Measurements from ENCODE around the gene CHD5. TPM values are rescaled to one million over a fixed set of nuclear protein-coding genes. Genes with fewer than 3 reads are reported as not detected.

CHD5 gene
- total and polyA plus RNA-seq, 4 donors = 9.9 to 51.1 (median 34.4) TPM

GRCh38 chr1:6177681-6178380 is 2.3 kb downstream of the CHD5 start:
- Histone ChIP-seq H3K27me3 (ENCODE audit: control insufficient read depth, insufficient read depth, low read length) (peaks cover 27% of the 10 kb centered on the region), H3K4me3 (ENCODE audit: low read depth, low read length) (no peak overlapping the region), H3K4me1 (ENCODE audit: control insufficient read depth, insufficient read depth, low read length) (peaks cover 30% of the 10 kb centered on the region), H3K36me3 (ENCODE audit: control insufficient read depth, insufficient read depth, low read length) (peaks cover 14% of the 10 kb centered on the region), H3K9me3 (ENCODE audit: control insufficient read depth, insufficient read depth, low read length) (no peaks in the 10 kb centered on the region), H3K27ac (ENCODE audit: low read depth, low read length) (no peak overlapping the region)
- no peak for DNase-seq (ENCODE audit: low read depth in 4 of 6, low spot score in 6 of 6)
- WGBS (ENCODE audit: insufficient coverage) = 76% methylated on average over 17 of the region's 18 CpGs

DNA sequence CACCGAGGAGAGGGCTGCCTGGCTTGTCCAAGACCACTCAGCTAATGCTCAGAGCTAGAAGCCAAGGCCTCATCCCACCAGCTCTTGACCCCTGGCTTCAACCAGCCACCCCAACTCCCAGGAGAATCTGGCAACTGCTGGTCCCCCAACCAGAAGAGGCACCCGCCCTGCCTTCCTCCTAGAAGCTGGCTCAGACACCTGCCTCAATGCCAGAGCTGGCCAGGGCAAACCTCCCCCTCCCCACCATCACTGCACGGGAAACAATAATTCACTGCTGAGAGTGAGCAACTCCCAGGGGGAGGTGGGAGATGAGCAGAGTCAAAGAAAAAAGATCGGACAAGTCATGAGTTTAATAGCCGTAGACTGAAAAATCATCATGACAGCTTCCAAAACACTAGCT is 3.3 kb downstream of the CHD5 start:
- Histone ChIP-seq H3K27me3 (ENCODE audit: control insufficient read depth, insufficient read depth, low read length) (peaks cover 27% of the 10 kb centered on the region), H3K27ac (ENCODE audit: low read depth, low read length) (no peak overlapping the region), H3K4me3 (ENCODE audit: low read depth, low read length) (no peak overlapping the region), H3K4me1 (ENCODE audit: control insufficient read depth, insufficient read depth, low read length) (peaks cover 30% of the 10 kb centered on the region), H3K9me3 (ENCODE audit: control insufficient read depth, insufficient read depth, low read length) (no peaks in the 10 kb centered on the region), H3K36me3 (ENCODE audit: control insufficient read depth, insufficient read depth, low read length) (peaks cover 16% of the 10 kb centered on the region)
- 85% methylated on average over 2 of the region's 5 CpGs for WGBS (ENCODE audit: insufficient coverage)
- DNase-seq (ENCODE audit: low read depth in 4 of 6, low spot score in 6 of 6) = no peak

GRCh38 chr1:6175411-6175828 is 4.7 kb downstream of the CHD5 start:
- Histone ChIP-seq H3K4me3 (ENCODE audit: low read depth, low read length) (no peak overlapping the region), H3K27me3 (ENCODE audit: control insufficient read depth, insufficient read depth, low read length) (peaks cover 15% of the 10 kb centered on the region), H3K27ac (ENCODE audit: low read depth, low read length) (no peak overlapping the region), H3K36me3 (ENCODE audit: control insufficient read depth, insufficient read depth, low read length) (peaks cover 24% of the 10 kb centered on the region), H3K4me1 (ENCODE audit: control insufficient read depth, insufficient read depth, low read length) (peaks cover 27% of the 10 kb centered on the region), H3K9me3 (ENCODE audit: control insufficient read depth, insufficient read depth, low read length) (no peaks in the 10 kb centered on the region)
- no peak for DNase-seq (ENCODE audit: low read depth in 4 of 6, low spot score in 6 of 6)
- WGBS (ENCODE audit: insufficient coverage) = 86% methylated on average over 6 of the region's 6 CpGs

- WGBS (ENCODE audit: insufficient coverage) = 93% methylated on average over 5 of the region's 5 CpGs
- Histone ChIP-seq H3K4me1 (ENCODE audit: control insufficient read depth, insufficient read depth, low read length) (peaks cover 27% of the 10 kb centered on the region), H3K4me3 (ENCODE audit: low read depth, low read length) (no peak overlapping the region), H3K27me3 (ENCODE audit: control insufficient read depth, insufficient read depth, low read length) (peaks cover 15% of the 10 kb centered on the region), H3K9me3 (ENCODE audit: control insufficient read depth, insufficient read depth, low read length) (no peaks in the 10 kb centered on the region), H3K36me3 (ENCODE audit: control insufficient read depth, insufficient read depth, low read length) (peaks cover 27% of the 10 kb centered on the region), H3K27ac (ENCODE audit: low read depth, low read length) (no peak overlapping the region)
- DNase-seq (ENCODE audit: low read depth in 4 of 6, low spot score in 6 of 6) = no peak
Observed at GRCh38 chr1:6174621-6175410, 5.3 kb downstream of the CHD5 start.

DNA sequence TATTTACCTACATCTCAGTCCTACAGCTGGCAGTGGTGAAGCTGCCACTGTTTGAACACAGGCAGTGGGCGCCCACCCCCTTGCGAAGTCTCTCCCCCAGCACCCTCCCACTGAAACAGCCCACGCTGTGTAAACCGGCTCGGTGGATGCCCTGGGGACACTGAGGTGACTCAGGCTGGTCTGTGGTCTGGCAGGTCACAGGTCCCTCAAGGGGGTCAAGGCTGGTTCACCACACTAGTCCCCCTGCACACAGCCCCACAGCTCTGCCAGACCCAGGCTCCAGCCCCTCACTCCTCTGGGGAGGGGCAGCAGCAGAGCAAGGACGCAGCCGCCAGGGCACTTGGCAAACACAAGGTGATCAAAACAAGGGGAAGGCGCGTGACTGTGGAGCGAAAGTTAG is 7.6 kb downstream of the CHD5 start:
- WGBS (ENCODE audit: insufficient coverage) = 90% methylated on average over 10 of the region's 10 CpGs
- no peak overlapping the region for H3K4me3 ChIP-seq (ENCODE audit: low read depth, low read length)
- DNase-seq (ENCODE audit: low read depth in 4 of 6, low spot score in 6 of 6) = no peak
- peaks cover 33% of the 10 kb centered on the region for H3K36me3 ChIP-seq (ENCODE audit: control insufficient read depth, insufficient read depth, low read length)
- no peak overlapping the region for H3K27ac ChIP-seq (ENCODE audit: low read depth, low read length)
- H3K4me1 ChIP-seq (ENCODE audit: control insufficient read depth, insufficient read depth, low read length) = peaks cover 10% of the 10 kb centered on the region
- no peaks in the 10 kb centered on the region for H3K9me3 ChIP-seq (ENCODE audit: control insufficient read depth, insufficient read depth, low read length)
- no peaks in the 10 kb centered on the region for H3K27me3 ChIP-seq (ENCODE audit: control insufficient read depth, insufficient read depth, low read length)

GRCh38 chr1:6171548-6172124 is 8.5 kb downstream of the CHD5 start:
- H3K27ac ChIP-seq (ENCODE audit: low read depth, low read length) = no peak overlapping the region
- 39% methylated on average over 7 of the region's 10 CpGs for WGBS (ENCODE audit: insufficient coverage)
- no peak for DNase-seq (ENCODE audit: low read depth in 4 of 6, low spot score in 6 of 6)

GRCh38 chr1:6170742-6171201 is 9.3 kb downstream of the CHD5 start:
- no peaks in the 10 kb centered on the region for H3K27me3 ChIP-seq (ENCODE audit: control insufficient read depth, insufficient read depth, low read length)
- H3K36me3 ChIP-seq (ENCODE audit: control insufficient read depth, insufficient read depth, low read length) = peaks cover 46% of the 10 kb centered on the region
- 67% methylated on average over 13 of the region's 19 CpGs for WGBS (ENCODE audit: insufficient coverage)
- peaks cover 10% of the 10 kb centered on the region for H3K4me1 ChIP-seq (ENCODE audit: control insufficient read depth, insufficient read depth, low read length)
- no peak overlapping the region for H3K27ac ChIP-seq (ENCODE audit: low read depth, low read length)
- H3K9me3 ChIP-seq (ENCODE audit: control insufficient read depth, insufficient read depth, low read length) = no peaks in the 10 kb centered on the region
- H3K4me3 ChIP-seq (ENCODE audit: low read depth, low read length) = no peak overlapping the region
- no peak for DNase-seq (ENCODE audit: low read depth in 4 of 6, low spot score in 6 of 6)

More at GRCh38 chr1:6171548-6172124, 8.5 kb downstream of the CHD5 start:
- Histone ChIP-seq H3K4me3 (ENCODE audit: low read depth, low read length) (no peak overlapping the region), H3K9me3 (ENCODE audit: control insufficient read depth, insufficient read depth, low read length) (no peaks in the 10 kb centered on the region), H3K36me3 (ENCODE audit: control insufficient read depth, insufficient read depth, low read length) (peaks cover 40% of the 10 kb centered on the region), H3K27me3 (ENCODE audit: control insufficient read depth, insufficient read depth, low read length) (no peaks in the 10 kb centered on the region), H3K4me1 (ENCODE audit: control insufficient read depth, insufficient read depth, low read length) (peaks cover 9% of the 10 kb centered on the region)

GRCh38 chr1:6170116-6170741 is 9.9 kb downstream of the CHD5 start:
- Histone ChIP-seq H3K27ac (ENCODE audit: low read depth, low read length) (no peak overlapping the region), H3K27me3 (ENCODE audit: control insufficient read depth, insufficient read depth, low read length) (no peaks in the 10 kb centered on the region), H3K4me1 (ENCODE audit: control insufficient read depth, insufficient read depth, low read length) (peaks cover 15% of the 10 kb centered on the region), H3K36me3 (ENCODE audit: control insufficient read depth, insufficient read depth, low read length) (peaks cover 51% of the 10 kb centered on the region), H3K4me3 (ENCODE audit: low read depth, low read length) (no peak overlapping the region), H3K9me3 (ENCODE audit: control insufficient read depth, insufficient read depth, low read length) (no peaks in the 10 kb centered on the region)
- WGBS (ENCODE audit: insufficient coverage) = 66% methylated on average over 10 of the region's 16 CpGs
- no peak for DNase-seq (ENCODE audit: low read depth in 4 of 6, low spot score in 6 of 6)

DNA sequence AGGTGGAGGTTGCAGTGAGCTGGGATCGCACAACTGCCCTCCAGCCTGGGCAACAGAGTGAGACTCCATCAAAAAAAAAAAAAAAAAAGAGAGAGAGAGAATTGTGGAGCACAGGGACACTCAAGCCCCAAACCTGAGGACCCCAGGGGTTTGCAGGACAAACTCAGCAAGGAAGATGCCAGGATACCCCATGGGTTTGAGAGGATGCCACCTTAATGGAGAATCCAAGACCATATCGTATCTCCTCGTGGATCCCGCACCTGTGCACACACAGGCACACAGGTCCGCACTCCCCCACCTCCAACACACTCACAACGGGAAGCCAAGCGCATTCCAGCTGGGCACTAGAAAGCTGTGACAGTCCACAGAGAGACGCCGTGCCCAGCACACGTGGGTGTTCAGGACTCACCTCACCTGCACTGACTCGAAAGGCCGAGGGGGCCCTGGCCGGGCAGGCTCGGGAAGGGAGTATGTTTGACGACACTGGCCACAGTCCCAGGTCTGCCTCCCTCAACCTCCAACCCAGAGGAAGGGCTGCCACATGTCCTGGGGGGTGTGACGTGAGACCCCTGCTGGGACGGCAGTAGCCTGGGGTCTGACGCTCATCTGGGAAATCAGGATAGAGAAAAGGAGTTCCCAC is 11.1 kb downstream of the CHD5 start:
- WGBS (ENCODE audit: insufficient coverage) = 91% methylated on average over 15 of the region's 18 CpGs
- peaks cover 26% of the 10 kb centered on the region for H3K4me1 ChIP-seq (ENCODE audit: control insufficient read depth, insufficient read depth, low read length)
- no peaks in the 10 kb centered on the region for H3K27me3 ChIP-seq (ENCODE audit: control insufficient read depth, insufficient read depth, low read length)
- H3K36me3 ChIP-seq (ENCODE audit: control insufficient read depth, insufficient read depth, low read length) = peaks cover 45% of the 10 kb centered on the region
- no peak overlapping the region for H3K27ac ChIP-seq (ENCODE audit: low read depth, low read length)
- H3K4me3 ChIP-seq (ENCODE audit: low read depth, low read length) = no peak overlapping the region
- no peak for DNase-seq (ENCODE audit: low read depth in 4 of 6, low spot score in 6 of 6)
- no peaks in the 10 kb centered on the region for H3K9me3 ChIP-seq (ENCODE audit: control insufficient read depth, insufficient read depth, low read length)

Measured in spinal cord (tissue), 10 donors.